H9 (cell line): Measurements from ENCODE around the gene HECTD1. TPM values are rescaled to one million over a fixed set of nuclear protein-coding genes. Genes with fewer than 3 reads are reported as not detected.
A peak's percentile ranks its signal among the peaks of the same experiment; 100 is the strongest.

ENCODE experiments used
- DNase-seq: peaks from one replicate; pipeline ENCODE4 v3.0.0-alpha.2; 2017
- H2AFZ ChIP-seq: one replicate; pipeline ENCODE4 v1.6.1; 2013; ENCODE audit warnings: mild to moderate bottlenecking, low read length, control low read depth, moderate library complexity
- H2AK5ac ChIP-seq: 2 replicates; pipeline ENCODE4 v1.6.1; 2013; ENCODE audit warnings: low read length, control low read depth, mixed read lengths; ENCODE audit not compliant: insufficient read length
- H2BK120ac ChIP-seq: one replicate; pipeline ENCODE4 v1.6.1; 2013; ENCODE audit warnings: low read depth, mild to moderate bottlenecking, low read length, control low read depth, inconsistent platforms; ENCODE audit not compliant: poor library complexity, severe bottlenecking
- H2BK12ac ChIP-seq: 2 replicates; pipeline ENCODE4 v1.6.1; 2013; ENCODE audit warnings: low read length, control low read depth, mixed read lengths, low read depth; ENCODE audit not compliant: insufficient read length
- H2BK15ac ChIP-seq: 2 replicates; pipeline ENCODE4 v1.6.1; 2013; ENCODE audit warnings: low read depth, low read length, control low read depth
- H2BK20ac ChIP-seq: one replicate; pipeline ENCODE4 v1.6.1; 2013; ENCODE audit warnings: low read depth, mild to moderate bottlenecking, low read length, control low read depth, inconsistent platforms; ENCODE audit not compliant: poor library complexity, severe bottlenecking
- H2BK5ac ChIP-seq: 2 replicates; pipeline ENCODE4 v1.6.1; 2013; ENCODE audit warnings: low read length, control low read depth, mixed read lengths; ENCODE audit not compliant: insufficient read length
- H3K14ac ChIP-seq: 2 replicates; pipeline ENCODE4 v1.6.1; 2013; ENCODE audit warnings: low read length, control low read depth; ENCODE audit not compliant: insufficient read depth
- H3K18ac ChIP-seq: 2 replicates; pipeline ENCODE4 v1.6.1; 2013; ENCODE audit warnings: low read depth, mild to moderate bottlenecking, mixed read lengths, low read length, control low read depth; ENCODE audit not compliant: insufficient read length
- H3K23ac ChIP-seq: 2 replicates; pipeline ENCODE4 v1.6.1; 2013; ENCODE audit warnings: low read length, control low read depth, mixed read lengths, low read depth; ENCODE audit not compliant: insufficient read length
- H3K23me2 ChIP-seq: 2 replicates; pipeline ENCODE4 v1.6.1; 2013; ENCODE audit warnings: low read depth, mild to moderate bottlenecking, mixed read lengths, low read length, control low read depth; ENCODE audit not compliant: insufficient read length, poor library complexity, severe bottlenecking
- H3K27ac ChIP-seq: 2 replicates; pipeline ENCODE4 v1.5.1; 2013; ENCODE audit warnings: low read length, control low read depth, mixed read lengths, low read depth; ENCODE audit not compliant: insufficient read length
- H3K27me3 ChIP-seq: 2 replicates; pipeline ENCODE4 v1.6.1; 2013; ENCODE audit warnings: low read length, control low read depth, inconsistent platforms; ENCODE audit not compliant: insufficient read depth
- H3K4ac ChIP-seq: 2 replicates; pipeline ENCODE4 v1.6.1; 2013; ENCODE audit warnings: low read depth, mild to moderate bottlenecking, control low read depth, inconsistent platforms, low read length, moderate library complexity
- H3K4me1 ChIP-seq: 2 replicates; pipeline ENCODE4 v1.6.1; 2013; ENCODE audit warnings: low read length, control low read depth, inconsistent platforms; ENCODE audit not compliant: insufficient read depth
- H3K4me2 ChIP-seq: 2 replicates; pipeline ENCODE4 v1.6.1; 2013; ENCODE audit warnings: low read length, control low read depth, mixed read lengths; ENCODE audit not compliant: insufficient read length, insufficient read depth
- H3K56ac ChIP-seq: 2 replicates; pipeline ENCODE4 v1.6.1; 2013; ENCODE audit warnings: low read depth, mild to moderate bottlenecking, mixed read lengths, low read length, control low read depth; ENCODE audit not compliant: insufficient read length
- H3K79me1 ChIP-seq: 2 replicates; pipeline ENCODE4 v1.6.1; 2013; ENCODE audit warnings: low read depth, mild to moderate bottlenecking, moderate library complexity, low read length, control low read depth, inconsistent platforms; ENCODE audit not compliant: insufficient read depth, poor library complexity, severe bottlenecking
- H3K79me2 ChIP-seq: 2 replicates; pipeline ENCODE4 v1.6.1; 2013; ENCODE audit warnings: low read length, control low read depth, inconsistent platforms; ENCODE audit not compliant: insufficient read depth
- H3K9ac ChIP-seq: 2 replicates; pipeline ENCODE4 v1.6.1; 2013; ENCODE audit warnings: low read length, control low read depth, mixed read lengths; ENCODE audit not compliant: insufficient read length; ENCODE audit errors: extremely low read depth
- H3K9me3 ChIP-seq: one replicate; pipeline ENCODE4 v1.6.1; 2013; ENCODE audit warnings: low read depth, low read length, inconsistent platforms; ENCODE audit not compliant: control insufficient read depth
- H3T11ph ChIP-seq: one replicate; pipeline ENCODE4 v1.6.1; 2013; ENCODE audit warnings: mild to moderate bottlenecking, low read length, control low read depth, inconsistent platforms
- H4K20me1 ChIP-seq: one replicate; pipeline ENCODE4 v1.6.1; 2013; ENCODE audit not compliant: control insufficient read depth, insufficient read length, insufficient read depth
- H4K5ac ChIP-seq: 2 replicates; pipeline ENCODE4 v1.6.1; 2013; ENCODE audit warnings: low read depth, mild to moderate bottlenecking, mixed read lengths, low read length, control low read depth; ENCODE audit not compliant: insufficient read length
- H4K8ac ChIP-seq: replicated peaks from 2 replicates; pipeline ENCODE4 v1.6.1; 2013; ENCODE audit warnings: low read length, control low read depth, mixed read lengths, low read depth; ENCODE audit not compliant: insufficient read length
- H4K91ac ChIP-seq: 2 replicates; pipeline ENCODE4 v1.6.1; 2013; ENCODE audit warnings: low read depth, mild to moderate bottlenecking, moderate library complexity, mixed read lengths, low read length, control low read depth; ENCODE audit not compliant: insufficient read length
- H3K27ac Mint-ChIP-seq, 3 experiments: 2 replicates in 2 of 3; 3 replicates in 1 of 3; pipeline ENCODE4 v1.8.0; 2020 to 2021; ENCODE audit warnings: mixed read lengths in 3 of 3, mild to moderate bottlenecking in 1 of 3, moderate library complexity in 1 of 3
- H3K27me3 Mint-ChIP-seq: 2 replicates; pipeline ENCODE4 v1.8.0; 2021; ENCODE audit warnings: low read depth, mild to moderate bottlenecking, moderate library complexity, mixed read lengths
- H3K36me3 Mint-ChIP-seq, 3 experiments: 2 replicates in 2 of 3; 3 replicates in 1 of 3; pipeline ENCODE4 v1.8.0; 2020 to 2021; ENCODE audit warnings: low read depth in 3 of 3, mixed read lengths in 3 of 3; ENCODE audit not compliant: insufficient read depth in 1 of 3
- H3K4me1 Mint-ChIP-seq, 2 experiments: 2 replicates each; pipeline ENCODE4 v1.8.0; 2020; ENCODE audit warnings: mixed read lengths in 2 of 2
- H3K4me3 Mint-ChIP-seq, 2 experiments: 2 replicates in 1 of 2; 3 replicates in 1 of 2; pipeline ENCODE4 v1.8.0; 2020 to 2021; ENCODE audit warnings: mild to moderate bottlenecking in 2 of 2, mixed read lengths in 2 of 2, moderate library complexity in 1 of 2
- H3K9me3 Mint-ChIP-seq, 2 experiments: 2 replicates in 1 of 2; 3 replicates in 1 of 2; pipeline ENCODE4 v1.8.0; 2020; ENCODE audit warnings: mild to moderate bottlenecking in 2 of 2, mixed read lengths in 2 of 2, moderate library complexity in 1 of 2
- WGBS: extraction: QIAGEN DNeasy Blood & Tissue Kit; methylation state at CpG from one replicate; pipeline ENCODE4 v1.1.7; 2013; ENCODE audit warnings: missing lambda C conversion rate, low lambda C conversion rate, mixed read lengths; ENCODE audit not compliant: insufficient read length; ENCODE audit errors: extremely low coverage; 5-methylcytosine and 5-hydroxymethylcytosine counted together
- total RNA-seq: library from RNA; stranded (reverse); gene quantifications from 2 replicates; pipeline ENCODE4 v1.2.1, GENCODE V29; 2021
- TF ChIP-seq, protein P1 (sequence below): fragments of 200-600 bp; sonication (generic); conservative IDR thresholded peaks from 3 replicates; pipeline ENCODE4 v1.8.0; 2021; ENCODE audit warnings: antibody characterized with exemption, mild to moderate bottlenecking

HECTD1 gene
- total RNA-seq, 1 experiment from 2014 or later, result 135 TPM

DNA sequence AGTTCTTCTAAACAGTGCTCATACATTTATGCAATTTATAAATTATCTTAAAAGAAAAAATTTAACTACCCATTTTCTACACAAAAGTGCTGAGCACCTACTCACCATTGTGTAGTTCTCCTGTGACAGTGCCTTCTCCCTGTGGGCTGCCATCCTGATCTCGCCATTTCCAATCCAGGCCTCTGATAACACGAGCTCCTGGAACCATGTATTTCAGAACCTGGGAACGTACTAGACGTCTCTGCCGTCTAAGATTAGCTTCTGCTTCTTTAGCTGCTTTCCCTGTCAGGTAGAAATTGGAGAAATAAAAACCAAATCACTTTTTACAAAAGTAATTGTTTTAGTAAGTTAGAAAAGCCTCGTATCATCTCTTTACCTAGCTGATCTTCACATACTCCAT lies 74.5 kb downstream of the HECTD1 start:
- H3K36me3 Mint-ChIP-seq, result peaks cover 25 to 66% (median 52%) of the 10 kb centered on the region in 3 experiments; a peak in 6 of 7 replicates
- Histone ChIP-seq H3K4me1 (no peaks in the 10 kb centered on the region), H3K79me1 (no peaks in the 10 kb centered on the region), H3K9me3 (no peaks in the 10 kb centered on the region), H3K4ac (no peak overlapping the region), H3K23me2 (no peaks in the 10 kb centered on the region), H3K79me2 (no peaks in the 10 kb centered on the region), H2BK5ac (no peak overlapping the region), H2AFZ (no peak overlapping the region), H2BK120ac (no peak overlapping the region), H3K27ac (no peak overlapping the region), H3K9ac (no peak overlapping the region), H2BK12ac (no peak overlapping the region), H2BK15ac (no peak overlapping the region), H3K14ac (no peak overlapping the region), H4K5ac (no peak overlapping the region), H3T11ph (no peak overlapping the region), H2BK20ac (no peak overlapping the region), H2AK5ac (no peak overlapping the region), H4K8ac (no peak overlapping the region), H3K18ac (no peak overlapping the region), H4K91ac (no peak overlapping the region), H3K23ac (no peak overlapping the region), H3K27me3 (no peaks in the 10 kb centered on the region), H3K56ac (no peak overlapping the region), H4K20me1 (no peaks in the 10 kb centered on the region), H3K4me2 (no peak overlapping the region)
- H3K27ac Mint-ChIP-seq, result peak overlapping the region in 2 of 3 experiments; percentile 37 to 88; a peak in 4 of 7 replicates
- no peaks in the 10 kb centered on the region for H3K9me3 Mint-ChIP-seq
- TF ChIP-seq, protein P1, sequence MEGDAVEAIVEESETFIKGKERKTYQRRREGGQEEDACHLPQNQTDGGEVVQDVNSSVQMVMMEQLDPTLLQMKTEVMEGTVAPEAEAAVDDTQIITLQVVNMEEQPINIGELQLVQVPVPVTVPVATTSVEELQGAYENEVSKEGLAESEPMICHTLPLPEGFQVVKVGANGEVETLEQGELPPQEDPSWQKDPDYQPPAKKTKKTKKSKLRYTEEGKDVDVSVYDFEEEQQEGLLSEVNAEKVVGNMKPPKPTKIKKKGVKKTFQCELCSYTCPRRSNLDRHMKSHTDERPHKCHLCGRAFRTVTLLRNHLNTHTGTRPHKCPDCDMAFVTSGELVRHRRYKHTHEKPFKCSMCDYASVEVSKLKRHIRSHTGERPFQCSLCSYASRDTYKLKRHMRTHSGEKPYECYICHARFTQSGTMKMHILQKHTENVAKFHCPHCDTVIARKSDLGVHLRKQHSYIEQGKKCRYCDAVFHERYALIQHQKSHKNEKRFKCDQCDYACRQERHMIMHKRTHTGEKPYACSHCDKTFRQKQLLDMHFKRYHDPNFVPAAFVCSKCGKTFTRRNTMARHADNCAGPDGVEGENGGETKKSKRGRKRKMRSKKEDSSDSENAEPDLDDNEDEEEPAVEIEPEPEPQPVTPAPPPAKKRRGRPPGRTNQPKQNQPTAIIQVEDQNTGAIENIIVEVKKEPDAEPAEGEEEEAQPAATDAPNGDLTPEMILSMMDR, result no peak
- H3K4me1 Mint-ChIP-seq, result peaks cover 5 to 12% of the 10 kb centered on the region in 2 experiments; a peak in 3 of 4 replicates
- no CpG with 5 or more reads among the region's 6 CpGs for WGBS
- no peak overlapping the region for H3K4me3 Mint-ChIP-seq
- DNase-seq, result no peak
- no peaks in the 10 kb centered on the region for H3K27me3 Mint-ChIP-seq
